Endodermal cell (in vitro differentiated cells): ENCODE measurements around the gene FCSK. TPM values are rescaled to one million over a fixed set of nuclear protein-coding genes. Genes with fewer than 3 reads are reported as not detected.
A peak's percentile ranks its signal among the peaks of the same experiment; 100 is the strongest.

Experiments
- DNase-seq: peaks from one replicate; pipeline ENCODE4 v3.0.0-alpha.2; 2017
- H3K27ac ChIP-seq: 2 replicates; pipeline ENCODE4 v1.5.1; 2013; ENCODE audit warnings: mild to moderate bottlenecking, low read depth, low read length, moderate library complexity
- H3K27me3 ChIP-seq: 2 replicates; pipeline ENCODE4 v1.6.1; 2013; ENCODE audit warnings: mild to moderate bottlenecking, low read length, moderate library complexity; ENCODE audit not compliant: insufficient read depth, control insufficient read depth, poor library complexity, severe bottlenecking
- H3K36me3 ChIP-seq: 2 replicates; pipeline ENCODE4 v1.7.0; 2013; ENCODE audit warnings: mild to moderate bottlenecking, low read length, moderate library complexity; ENCODE audit not compliant: control insufficient read depth, insufficient read depth
- H3K4me1 ChIP-seq: one replicate; pipeline ENCODE4 v1.7.0; 2013; ENCODE audit warnings: low read length; ENCODE audit not compliant: control insufficient read depth, insufficient read depth
- H3K4me3 ChIP-seq: 2 replicates; pipeline ENCODE4 v1.5.1; 2013; ENCODE audit warnings: mild to moderate bottlenecking, low read length, moderate library complexity
- H3K9ac ChIP-seq: 2 replicates; pipeline ENCODE4 v1.6.1; 2013; ENCODE audit warnings: mild to moderate bottlenecking, low read length, moderate library complexity; ENCODE audit not compliant: poor library complexity, severe bottlenecking; ENCODE audit errors: extremely low read depth
- H3K9me3 ChIP-seq: 2 replicates; pipeline ENCODE4 v1.6.1; 2013; ENCODE audit warnings: mild to moderate bottlenecking, low read length, moderate library complexity; ENCODE audit not compliant: control insufficient read depth
- H3K27ac Mint-ChIP-seq: 2 replicates; pipeline ENCODE4 v1.8.0; 2020; ENCODE audit warnings: mixed read lengths
- H3K27me3 Mint-ChIP-seq: 2 replicates; pipeline ENCODE4 v1.8.0; 2021; ENCODE audit warnings: mild to moderate bottlenecking, mixed read lengths; ENCODE audit not compliant: insufficient read depth
- H3K36me3 Mint-ChIP-seq: 2 replicates; pipeline ENCODE4 v1.8.0; 2020; ENCODE audit warnings: low read depth, mixed read lengths
- H3K4me1 Mint-ChIP-seq: 2 replicates; pipeline ENCODE4 v1.8.0; 2020; ENCODE audit warnings: mixed read lengths
- H3K4me3 Mint-ChIP-seq: 2 replicates; pipeline ENCODE4 v1.8.0; 2020; ENCODE audit warnings: mild to moderate bottlenecking, moderate library complexity, mixed read lengths
- H3K9me3 Mint-ChIP-seq: 2 replicates; pipeline ENCODE4 v1.8.0; 2020; ENCODE audit warnings: mild to moderate bottlenecking, mixed read lengths
- WGBS, 2 experiments: methylation state at CpG; one replicate each; pipeline versions ENCODE4 v1.1.5 to v1.1.7; 2013; ENCODE audit warnings: missing lambda C conversion rate in 2 of 2, mixed read lengths in 1 of 2; ENCODE audit not compliant: insufficient coverage in 1 of 2, insufficient read length in 1 of 2; 5-methylcytosine and 5-hydroxymethylcytosine counted together
- total RNA-seq, 2 donors: library from RNA; stranded (reverse); fragmentation: NEBNext Ultra II Directional in 1 of 2; extraction: Animal tissue kit (Norgen Biotek cat#: 25700) in 1 of 2; gene quantifications; 2 replicates in 1 of 2; 3 replicates in 1 of 2; pipeline ENCODE4 v1.2.1, GENCODE V29; 2021
- TF ChIP-seq, protein P1 (sequence below): fragments of 200-600 bp; sonication (generic); conservative IDR thresholded peaks from 2 replicates; pipeline ENCODE4 v1.5.0; 2021; ENCODE audit warnings: antibody characterized with exemption, mild to moderate bottlenecking

The FCSK gene
- total RNA-seq, 2 donors from 2014 or later = 18.7 to 19.5 TPM

DNA sequence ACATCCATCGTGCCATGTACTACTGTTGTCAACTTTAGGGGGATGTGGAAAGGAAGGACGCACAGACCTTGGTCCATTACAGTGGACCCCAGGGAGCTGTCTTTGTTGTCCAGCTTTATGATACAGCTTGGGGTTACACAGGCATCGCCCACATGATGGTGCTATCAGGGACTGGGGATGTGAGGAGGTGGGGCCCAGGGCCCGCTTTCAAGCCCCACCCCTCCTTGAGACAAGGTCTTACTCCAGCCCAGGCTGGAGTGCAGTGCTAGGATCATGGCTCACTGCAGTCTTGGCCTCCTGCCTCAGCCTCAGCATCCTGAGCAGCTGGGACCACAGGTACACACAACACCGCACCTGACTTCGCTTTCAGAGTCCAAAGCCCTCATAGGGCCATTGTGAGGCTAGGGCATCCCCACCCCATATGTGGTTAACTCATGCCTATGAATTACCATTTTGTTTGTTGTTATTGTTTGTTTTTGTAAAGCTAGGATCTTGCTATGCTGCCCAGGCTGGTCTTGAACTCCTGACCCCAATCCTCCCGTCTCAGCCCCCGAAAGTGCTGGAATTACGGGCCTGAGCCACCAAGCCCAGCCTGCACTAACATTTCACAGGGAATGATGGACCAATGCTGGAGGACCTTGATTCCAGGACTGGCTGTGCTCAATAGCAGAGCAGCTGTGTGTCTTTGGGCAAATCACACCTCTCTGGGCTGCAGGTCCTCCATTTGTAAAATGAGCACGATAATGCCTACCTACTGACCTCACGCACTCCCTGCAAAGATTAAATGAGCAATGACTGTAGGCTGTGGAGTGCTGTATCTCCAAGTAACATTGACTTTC is 32.7 kb upstream of the FCSK start:
- peak overlapping the region; percentile 78 for H3K27ac Mint-ChIP-seq
- H3K27ac ChIP-seq = no peak overlapping the region
- no peaks in the 10 kb centered on the region for H3K27me3 ChIP-seq
- H3K27me3 Mint-ChIP-seq = no peaks in the 10 kb centered on the region
- H3K4me1 ChIP-seq = peaks cover 48% of the 10 kb centered on the region
- H3K36me3 Mint-ChIP-seq = peaks cover 27% of the 10 kb centered on the region
- peaks cover 65% of the 10 kb centered on the region for H3K4me1 Mint-ChIP-seq
- no peak for DNase-seq
- no peak overlapping the region for H3K9ac ChIP-seq
- WGBS, 2 experiments = 88 to 96% methylated on average over 5 to 11 of the region's 11 CpGs
- no peaks in the 10 kb centered on the region for H3K9me3 Mint-ChIP-seq
- peaks cover 54% of the 10 kb centered on the region for H3K36me3 ChIP-seq
- TF ChIP-seq, protein P1, sequence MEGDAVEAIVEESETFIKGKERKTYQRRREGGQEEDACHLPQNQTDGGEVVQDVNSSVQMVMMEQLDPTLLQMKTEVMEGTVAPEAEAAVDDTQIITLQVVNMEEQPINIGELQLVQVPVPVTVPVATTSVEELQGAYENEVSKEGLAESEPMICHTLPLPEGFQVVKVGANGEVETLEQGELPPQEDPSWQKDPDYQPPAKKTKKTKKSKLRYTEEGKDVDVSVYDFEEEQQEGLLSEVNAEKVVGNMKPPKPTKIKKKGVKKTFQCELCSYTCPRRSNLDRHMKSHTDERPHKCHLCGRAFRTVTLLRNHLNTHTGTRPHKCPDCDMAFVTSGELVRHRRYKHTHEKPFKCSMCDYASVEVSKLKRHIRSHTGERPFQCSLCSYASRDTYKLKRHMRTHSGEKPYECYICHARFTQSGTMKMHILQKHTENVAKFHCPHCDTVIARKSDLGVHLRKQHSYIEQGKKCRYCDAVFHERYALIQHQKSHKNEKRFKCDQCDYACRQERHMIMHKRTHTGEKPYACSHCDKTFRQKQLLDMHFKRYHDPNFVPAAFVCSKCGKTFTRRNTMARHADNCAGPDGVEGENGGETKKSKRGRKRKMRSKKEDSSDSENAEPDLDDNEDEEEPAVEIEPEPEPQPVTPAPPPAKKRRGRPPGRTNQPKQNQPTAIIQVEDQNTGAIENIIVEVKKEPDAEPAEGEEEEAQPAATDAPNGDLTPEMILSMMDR = no peak
- H3K9me3 ChIP-seq = no peaks in the 10 kb centered on the region
- no peak overlapping the region for H3K4me3 ChIP-seq
- no peak overlapping the region for H3K4me3 Mint-ChIP-seq

DNA sequence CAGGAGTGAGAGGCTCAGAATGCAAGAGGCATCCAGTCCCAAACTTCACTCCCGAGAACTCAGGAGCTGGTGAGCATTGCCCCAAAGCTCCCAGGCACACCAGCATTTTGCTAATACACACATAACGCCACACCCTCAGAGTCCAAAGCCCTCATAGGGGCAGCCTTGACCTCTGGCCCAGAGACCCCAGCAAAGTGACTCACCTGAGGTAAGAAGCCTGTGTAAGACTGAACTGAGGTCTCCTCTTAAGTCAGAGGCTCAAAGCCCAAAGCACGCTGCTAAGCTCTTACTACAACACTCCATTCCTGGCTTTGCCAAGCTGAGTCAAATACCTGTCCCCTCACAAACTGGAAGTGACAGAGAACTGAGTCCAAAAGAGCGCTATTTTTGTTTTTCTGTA is 31.9 kb upstream of the FCSK start:
- Mint-ChIP-seq H3K4me1 (peaks cover 62% of the 10 kb centered on the region), H3K4me3 (no peak overlapping the region), H3K36me3 (peaks cover 32% of the 10 kb centered on the region), H3K27ac (peak overlapping the region; percentile 78), H3K27me3 (no peaks in the 10 kb centered on the region), H3K9me3 (no peaks in the 10 kb centered on the region)
- Histone ChIP-seq H3K9ac (no peak overlapping the region), H3K27ac (no peak overlapping the region), H3K9me3 (no peaks in the 10 kb centered on the region), H3K27me3 (no peaks in the 10 kb centered on the region), H3K4me3 (no peak overlapping the region), H3K4me1 (peaks cover 41% of the 10 kb centered on the region), H3K36me3 (peaks cover 50% of the 10 kb centered on the region)
- no peak for DNase-seq
- 89 to 100% methylated on average over 1 to 4 of the region's 4 CpGs for WGBS, 2 experiments
- TF ChIP-seq, protein P1 = no peak

DNA sequence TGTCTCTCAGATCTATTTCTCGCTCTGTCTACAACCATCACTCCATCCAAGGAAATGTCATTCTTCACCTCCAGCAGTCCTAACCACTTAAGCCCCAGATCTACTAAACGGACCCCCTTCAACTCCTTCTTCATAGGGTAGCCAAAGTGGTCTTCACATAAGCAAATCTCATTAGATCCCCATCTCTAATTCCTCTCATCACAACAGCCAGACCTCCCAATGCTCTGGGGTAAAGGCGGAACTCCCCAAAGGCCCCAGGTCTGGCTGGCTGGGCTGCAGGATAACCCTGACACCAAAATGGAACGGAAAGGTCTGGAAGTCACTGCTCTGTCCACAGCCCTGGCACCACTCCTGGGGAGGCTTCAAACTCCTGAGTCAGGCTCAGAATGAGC is 26.6 kb upstream of the FCSK start:
- Histone ChIP-seq H3K36me3 (peaks cover 25% of the 10 kb centered on the region), H3K9me3 (no peaks in the 10 kb centered on the region), H3K27me3 (no peaks in the 10 kb centered on the region), H3K9ac (peak overlapping the region; percentile 43), H3K4me3 (peak overlapping the region; percentile 71), H3K27ac (peak overlapping the region; percentile 92), H3K4me1 (peaks cover 36% of the 10 kb centered on the region)
- peak overlapping the region; percentile 97 for H3K27ac Mint-ChIP-seq
- no peak for DNase-seq
- TF ChIP-seq, protein P1 = no peak
- peak overlapping the region; percentile 41 for H3K4me3 Mint-ChIP-seq
- H3K36me3 Mint-ChIP-seq = peaks cover 25% of the 10 kb centered on the region
- H3K4me1 Mint-ChIP-seq = peaks cover 49% of the 10 kb centered on the region
- no peaks in the 10 kb centered on the region for H3K27me3 Mint-ChIP-seq
- no peaks in the 10 kb centered on the region for H3K9me3 Mint-ChIP-seq
- 48 to 77% methylated on average over 2 to 4 of the region's 4 CpGs for WGBS, 2 experiments
